ENCODE results near the gene ASMTL.

DNA sequence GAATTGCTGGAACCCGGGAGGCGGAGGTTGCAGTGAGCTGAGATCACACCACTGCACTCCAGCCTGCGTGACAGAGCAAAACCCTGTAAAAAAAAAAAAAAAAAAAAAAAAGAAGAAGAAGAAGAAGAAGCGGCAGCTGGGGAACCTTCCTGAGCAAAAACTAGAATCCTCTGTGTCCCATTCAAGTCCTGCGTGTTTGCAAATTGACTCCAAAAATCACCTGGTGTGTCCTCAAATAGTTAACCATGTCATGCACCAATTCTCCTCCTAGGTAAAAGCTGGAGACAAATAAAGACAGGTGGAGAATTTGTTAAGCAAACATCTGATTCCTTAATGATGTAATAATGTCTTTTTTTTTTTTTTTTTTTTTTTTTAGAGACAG is 31.9 kb upstream of the ASMTL start:
- TF ChIP-seq, protein P1, sequence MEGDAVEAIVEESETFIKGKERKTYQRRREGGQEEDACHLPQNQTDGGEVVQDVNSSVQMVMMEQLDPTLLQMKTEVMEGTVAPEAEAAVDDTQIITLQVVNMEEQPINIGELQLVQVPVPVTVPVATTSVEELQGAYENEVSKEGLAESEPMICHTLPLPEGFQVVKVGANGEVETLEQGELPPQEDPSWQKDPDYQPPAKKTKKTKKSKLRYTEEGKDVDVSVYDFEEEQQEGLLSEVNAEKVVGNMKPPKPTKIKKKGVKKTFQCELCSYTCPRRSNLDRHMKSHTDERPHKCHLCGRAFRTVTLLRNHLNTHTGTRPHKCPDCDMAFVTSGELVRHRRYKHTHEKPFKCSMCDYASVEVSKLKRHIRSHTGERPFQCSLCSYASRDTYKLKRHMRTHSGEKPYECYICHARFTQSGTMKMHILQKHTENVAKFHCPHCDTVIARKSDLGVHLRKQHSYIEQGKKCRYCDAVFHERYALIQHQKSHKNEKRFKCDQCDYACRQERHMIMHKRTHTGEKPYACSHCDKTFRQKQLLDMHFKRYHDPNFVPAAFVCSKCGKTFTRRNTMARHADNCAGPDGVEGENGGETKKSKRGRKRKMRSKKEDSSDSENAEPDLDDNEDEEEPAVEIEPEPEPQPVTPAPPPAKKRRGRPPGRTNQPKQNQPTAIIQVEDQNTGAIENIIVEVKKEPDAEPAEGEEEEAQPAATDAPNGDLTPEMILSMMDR (IDR thresholded peaks at IDR 0.05; ENCODE audit: insufficient read depth, low read length, poor library complexity, severe bottlenecking): no peak
- TF ChIP-seq EZH2phosphoT487 (conservative IDR thresholded peaks at IDR 0.05; ENCODE audit: low read length): no peak

Measured in SU-DHL-6 (cell line).